ENCODE measurements around the gene PRTG.

DNA sequence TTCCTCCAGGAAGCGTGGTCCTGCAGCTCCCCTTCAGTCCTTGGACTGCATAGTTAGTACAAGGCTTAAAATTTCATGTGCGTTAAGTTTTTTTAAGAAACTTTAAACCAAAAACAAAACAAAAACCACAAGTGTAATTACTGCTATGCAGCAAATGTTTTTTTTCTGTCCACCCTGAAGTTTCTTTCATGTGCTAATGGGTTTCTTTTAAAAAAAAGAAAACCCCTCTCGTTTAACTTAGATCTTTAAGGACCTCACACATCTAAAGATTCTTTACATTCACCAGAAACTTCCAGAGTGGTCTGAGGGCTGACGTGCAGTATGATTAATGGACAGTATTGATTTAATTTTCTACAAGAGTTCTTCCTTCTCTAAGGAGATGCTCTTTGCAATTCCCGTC lies 82.8 kb downstream of the PRTG start:
- TF ChIP-seq, protein P1, sequence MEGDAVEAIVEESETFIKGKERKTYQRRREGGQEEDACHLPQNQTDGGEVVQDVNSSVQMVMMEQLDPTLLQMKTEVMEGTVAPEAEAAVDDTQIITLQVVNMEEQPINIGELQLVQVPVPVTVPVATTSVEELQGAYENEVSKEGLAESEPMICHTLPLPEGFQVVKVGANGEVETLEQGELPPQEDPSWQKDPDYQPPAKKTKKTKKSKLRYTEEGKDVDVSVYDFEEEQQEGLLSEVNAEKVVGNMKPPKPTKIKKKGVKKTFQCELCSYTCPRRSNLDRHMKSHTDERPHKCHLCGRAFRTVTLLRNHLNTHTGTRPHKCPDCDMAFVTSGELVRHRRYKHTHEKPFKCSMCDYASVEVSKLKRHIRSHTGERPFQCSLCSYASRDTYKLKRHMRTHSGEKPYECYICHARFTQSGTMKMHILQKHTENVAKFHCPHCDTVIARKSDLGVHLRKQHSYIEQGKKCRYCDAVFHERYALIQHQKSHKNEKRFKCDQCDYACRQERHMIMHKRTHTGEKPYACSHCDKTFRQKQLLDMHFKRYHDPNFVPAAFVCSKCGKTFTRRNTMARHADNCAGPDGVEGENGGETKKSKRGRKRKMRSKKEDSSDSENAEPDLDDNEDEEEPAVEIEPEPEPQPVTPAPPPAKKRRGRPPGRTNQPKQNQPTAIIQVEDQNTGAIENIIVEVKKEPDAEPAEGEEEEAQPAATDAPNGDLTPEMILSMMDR (IDR thresholded peaks at IDR 0.05), result no peak
- no peak for TF ChIP-seq POLR2A (IDR thresholded peaks at IDR 0.05)

All from adrenal gland (tissue), 5 donors.